Duodenal mucosa (tissue), 2 donors: ENCODE results near the gene TRIP13.
"Not testable (repeated sequence)": the region's sequence is repeated elsewhere in the genome, so short reads cannot be mapped to it uniquely, and the experiment has no call there.

ENCODE experiments used
- H3K27ac ChIP-seq: one replicate; pipeline ENCODE4 v1.7.0; 2013; ENCODE audit warnings: low read depth, low read length
- H3K27me3 ChIP-seq, 2 donors: one replicate each; pipeline ENCODE4 v1.7.0; 2013; ENCODE audit warnings: low read length in 2 of 2, control low read depth in 1 of 2; ENCODE audit not compliant: insufficient read depth in 2 of 2, control insufficient read depth in 1 of 2
- H3K36me3 ChIP-seq, 2 donors: one replicate each; pipeline ENCODE4 v1.7.0; 2013; ENCODE audit warnings: low read length in 2 of 2, control low read depth in 1 of 2; ENCODE audit not compliant: insufficient read depth in 2 of 2, control insufficient read depth in 1 of 2
- H3K4me1 ChIP-seq, 2 donors: one replicate each; pipeline ENCODE4 v1.7.0; 2013; ENCODE audit warnings: low read length in 2 of 2, control low read depth in 1 of 2; ENCODE audit not compliant: insufficient read depth in 2 of 2, control insufficient read depth in 1 of 2
- H3K4me3 ChIP-seq, 2 donors: one replicate each; pipeline ENCODE4 v1.7.0; 2013; ENCODE audit warnings: low read length in 2 of 2, low read depth in 1 of 2
- H3K9ac ChIP-seq, 2 donors: one replicate each; pipeline ENCODE4 v1.7.0; 2013; ENCODE audit warnings: low read length in 2 of 2, low read depth in 1 of 2
- H3K9me3 ChIP-seq, 2 donors: one replicate each; pipeline ENCODE4 v1.7.0; 2013; ENCODE audit warnings: low read length in 2 of 2, control low read depth in 1 of 2; ENCODE audit not compliant: control insufficient read depth in 1 of 2

Gene TRIP13

DNA sequence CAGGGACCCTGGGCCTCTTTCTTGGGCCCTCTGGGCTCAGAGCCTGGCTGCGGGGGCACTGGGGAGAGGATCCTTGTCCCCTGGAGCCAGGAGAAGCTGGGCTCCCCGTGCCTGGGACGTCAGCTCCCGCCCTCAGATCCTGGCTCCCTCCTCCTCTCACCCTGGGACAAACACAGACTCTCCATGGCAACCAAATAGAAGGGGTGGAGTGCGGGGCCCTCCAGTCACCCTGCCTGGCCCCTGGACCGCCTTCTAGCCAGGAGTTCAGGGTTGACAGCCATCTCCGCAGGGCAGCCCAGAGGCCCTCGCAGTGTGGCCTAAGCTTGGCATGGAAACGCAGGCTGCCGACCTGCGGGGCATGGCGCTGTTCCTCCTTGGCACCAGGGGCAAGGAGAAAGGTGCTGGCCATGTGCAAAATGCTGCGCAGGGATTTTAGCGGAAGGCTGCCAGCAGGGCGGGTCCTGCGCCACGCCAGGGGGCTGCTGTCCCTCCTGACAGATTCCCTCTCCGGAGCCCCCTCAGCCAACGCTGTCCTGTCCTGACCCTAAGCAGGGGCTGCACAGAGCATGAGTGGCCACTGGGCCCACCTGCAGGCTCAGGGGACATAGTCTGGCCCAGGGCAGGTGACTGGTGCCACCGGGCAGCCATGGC is 42.9 kb upstream of the TRIP13 start:
- Histone ChIP-seq H3K9me3 (no peaks in the 10 kb centered on the region), H3K27ac (no peak overlapping the region), H3K9ac (no peak overlapping the region), H3K4me3 (no peak overlapping the region), H3K27me3 (peaks cover 0 to 12% of the 10 kb centered on the region in 2 donors), H3K36me3 (no peaks in the 10 kb centered on the region), H3K4me1 (no peaks in the 10 kb centered on the region)

DNA sequence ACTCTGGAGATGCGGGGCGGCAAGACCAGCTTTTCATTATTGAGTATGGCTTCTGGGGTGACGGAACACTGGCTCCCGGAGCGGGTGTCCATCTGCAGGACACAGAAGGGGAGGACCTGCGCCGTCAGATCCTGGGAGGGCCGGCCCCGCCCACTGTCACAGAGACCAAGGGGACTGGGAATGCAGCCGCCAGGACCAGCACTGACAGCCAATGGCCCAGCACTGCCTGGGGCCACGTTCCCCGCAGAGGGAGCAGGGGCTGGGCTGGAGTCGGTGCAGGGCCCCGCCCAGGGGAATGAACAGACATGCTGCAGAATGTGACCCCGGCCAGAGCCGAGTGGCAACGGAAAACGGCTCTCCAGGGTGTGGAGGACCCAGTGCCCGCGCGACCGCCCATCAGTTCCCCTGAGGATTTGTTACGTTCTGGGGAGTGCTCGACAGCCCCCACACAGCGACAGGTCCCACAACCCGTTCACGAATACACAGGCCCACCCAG is 42.1 kb upstream of the TRIP13 start, which contains the start of gene ZDHHC11:
Gene ZDHHC11 (minus strand): TSS at position 476 of the 496 bp plus-strand sequence. CDS start 384 bp downstream, at position 92.
- Histone ChIP-seq H3K27ac (no peak within 1 kb of the TSS), H3K36me3 (no peaks in the 10 kb centered on the region), H3K27me3 (peaks cover 0 to 12% of the 10 kb centered on the region in 2 donors), H3K4me3 (no peak within 1 kb of the TSS), H3K9ac (no peak within 1 kb of the TSS), H3K9me3 (no peaks in the 10 kb centered on the region), H3K4me1 (no peaks in the 10 kb centered on the region)

DNA sequence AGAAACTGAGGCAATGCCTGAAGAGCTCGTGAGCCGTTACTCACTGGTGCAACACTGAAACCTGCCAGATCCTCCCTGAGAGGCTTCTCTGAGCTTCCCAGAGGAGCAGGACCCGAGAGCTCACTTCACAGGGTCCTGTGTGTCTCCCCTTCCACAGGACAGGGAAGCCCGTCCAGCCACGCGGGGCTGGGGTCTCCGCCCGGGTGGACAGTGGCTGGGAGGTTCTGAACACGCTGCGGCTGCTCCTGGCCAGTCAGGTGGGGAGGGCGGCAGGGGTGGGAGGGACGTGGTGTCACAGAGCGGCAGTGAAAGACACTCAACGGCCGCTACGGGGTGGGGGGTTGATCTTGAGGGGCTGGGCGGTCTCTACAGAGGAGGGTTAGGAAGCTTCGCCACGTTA is 41.6 kb upstream of the TRIP13 start:
- no peaks in the 10 kb centered on the region for H3K9me3 ChIP-seq
- no peak overlapping the region for H3K4me3 ChIP-seq
- H3K27ac ChIP-seq: no peak overlapping the region
- no peak overlapping the region for H3K9ac ChIP-seq
- H3K4me1 ChIP-seq: no peaks in the 10 kb centered on the region
- peaks cover 0 to 12% of the 10 kb centered on the region in 2 donors for H3K27me3 ChIP-seq
- no peaks in the 10 kb centered on the region for H3K36me3 ChIP-seq

DNA sequence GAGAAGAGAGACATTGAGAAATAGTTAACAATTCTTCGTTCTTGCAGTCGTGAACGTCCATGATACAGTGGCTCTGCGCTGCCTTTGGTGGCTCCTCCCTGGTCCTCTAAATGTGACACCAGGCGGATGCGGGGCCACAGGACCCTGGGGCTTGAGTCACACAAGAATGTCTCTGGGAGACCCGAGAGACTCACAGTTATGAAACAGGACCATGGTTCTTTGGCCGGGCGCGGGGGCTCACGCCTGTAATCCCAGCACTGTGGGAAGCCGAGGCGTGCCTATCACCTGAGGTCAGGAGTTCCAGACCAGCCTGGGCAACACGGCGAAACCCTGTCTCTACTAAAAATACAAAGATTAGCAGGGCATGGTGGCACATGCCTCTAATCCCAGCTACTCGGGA is 41.1 kb upstream of the TRIP13 start:
- no peak overlapping the region for H3K9ac ChIP-seq
- H3K4me1 ChIP-seq: no peaks in the 10 kb centered on the region
- no peak overlapping the region for H3K4me3 ChIP-seq
- H3K9me3 ChIP-seq: no peaks in the 10 kb centered on the region
- H3K36me3 ChIP-seq: no peaks in the 10 kb centered on the region
- peaks cover 0 to 12% of the 10 kb centered on the region in 2 donors for H3K27me3 ChIP-seq
- H3K27ac ChIP-seq: no peak overlapping the region

DNA sequence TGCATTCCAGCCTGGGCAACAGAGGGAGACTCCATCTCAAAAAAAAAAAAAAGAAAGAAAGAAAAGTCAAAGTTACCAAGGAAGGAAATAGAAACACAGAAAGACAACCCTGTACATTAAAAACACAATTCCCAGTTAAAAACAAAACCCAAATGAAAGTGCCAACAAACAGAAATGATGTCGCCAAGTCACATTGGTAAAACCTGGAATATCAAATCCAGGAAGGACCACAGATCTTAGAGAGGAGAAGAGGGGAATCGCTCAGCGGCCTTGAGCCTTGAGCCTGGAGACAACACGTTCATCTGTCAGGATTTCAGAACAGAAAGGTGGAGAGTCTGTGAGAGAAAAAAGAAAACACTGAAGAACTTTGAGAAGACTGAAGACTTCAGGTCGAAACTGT is 40.7 kb upstream of the TRIP13 start:
- no peaks in the 10 kb centered on the region for H3K4me1 ChIP-seq
- no peaks in the 10 kb centered on the region for H3K9me3 ChIP-seq
- no peak overlapping the region for H3K9ac ChIP-seq
- no peak overlapping the region for H3K4me3 ChIP-seq
- no peaks in the 10 kb centered on the region for H3K36me3 ChIP-seq
- H3K27ac ChIP-seq: no peak overlapping the region
- peaks cover 0 to 12% of the 10 kb centered on the region in 2 donors for H3K27me3 ChIP-seq

DNA sequence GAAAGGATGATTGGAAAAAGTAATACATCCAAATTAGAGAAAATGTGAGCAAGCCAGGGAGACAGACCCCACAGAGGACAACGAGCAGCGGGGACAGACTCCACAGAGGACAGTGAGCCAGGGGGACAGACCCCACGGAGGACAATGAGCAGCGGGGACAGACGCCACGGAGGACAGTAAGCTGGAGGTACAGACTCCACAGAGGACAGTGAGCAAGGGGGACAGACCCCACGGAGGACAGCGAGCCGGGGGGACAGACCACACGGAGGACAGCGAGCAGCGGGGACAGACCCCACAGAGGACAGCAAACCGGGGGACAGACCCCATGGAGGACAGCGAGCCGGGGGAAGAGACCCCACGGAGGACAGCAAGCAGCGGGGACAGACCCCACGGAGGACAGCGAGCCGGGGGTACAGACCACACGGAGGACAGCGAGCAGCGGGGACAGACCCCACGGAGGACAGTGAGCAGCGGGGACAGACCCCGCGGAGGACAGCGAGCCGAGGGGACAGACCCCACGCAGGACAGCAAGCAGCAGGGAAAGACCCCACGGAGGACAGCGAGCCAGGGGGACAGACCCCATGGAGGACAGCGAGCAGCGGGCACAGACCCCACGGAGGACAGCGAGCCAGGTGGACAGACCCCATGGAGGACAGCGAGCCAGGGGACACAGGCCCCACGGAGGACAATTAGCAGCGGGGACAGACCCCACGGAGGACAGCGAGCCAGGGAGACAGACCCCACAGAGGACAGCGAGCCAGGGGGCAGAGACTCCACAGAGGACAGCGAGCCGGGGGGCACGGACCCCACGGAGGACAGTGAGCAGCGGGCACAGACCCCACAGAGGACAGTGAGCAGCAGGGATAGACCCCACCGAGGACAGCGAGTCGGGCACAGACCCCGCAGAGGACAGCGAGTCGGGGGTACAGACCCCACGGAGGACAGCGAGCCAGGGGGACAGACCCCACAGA is 40.0 kb upstream of the TRIP13 start:
- Histone ChIP-seq H3K9ac (no peak overlapping the region), H3K27ac (no peak overlapping the region), H3K4me1 (no peaks in the 10 kb centered on the region), H3K27me3 (peaks cover 0 to 12% of the 10 kb centered on the region in 2 donors), H3K4me3 (no peak overlapping the region), H3K36me3 (no peaks in the 10 kb centered on the region), H3K9me3 (no peaks in the 10 kb centered on the region)

DNA sequence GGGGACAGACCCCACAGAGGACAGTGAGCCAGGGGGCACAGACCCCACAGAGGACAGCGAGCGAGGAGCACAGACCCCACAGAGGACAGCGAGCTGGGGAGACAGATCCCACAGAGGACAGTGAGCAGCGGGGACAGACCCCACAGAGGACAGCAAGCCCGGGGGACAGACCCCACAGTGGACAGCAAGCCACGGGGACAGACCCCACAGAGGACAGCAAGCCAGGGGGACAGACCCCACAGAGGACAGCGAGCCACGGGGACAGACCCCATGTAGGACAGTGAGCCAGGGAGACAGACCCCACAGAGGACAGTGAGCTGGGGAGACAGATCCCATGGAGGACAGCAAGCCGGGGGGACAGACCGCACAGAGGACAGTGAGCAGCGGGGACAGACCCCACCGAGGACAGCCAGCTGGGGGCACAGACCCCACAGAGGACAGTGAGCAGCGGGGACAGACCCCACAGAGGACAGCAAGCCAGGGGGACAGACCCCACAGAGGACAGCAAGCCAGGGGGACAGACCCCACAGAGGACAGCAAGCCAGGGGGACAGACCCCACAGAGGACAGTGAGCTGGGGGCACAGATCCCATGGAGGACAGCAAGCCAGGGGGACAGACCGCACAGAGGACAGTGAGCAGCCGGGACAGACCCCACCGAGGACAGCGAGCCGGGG is 39.1 kb upstream of the TRIP13 start:
- H3K27me3 ChIP-seq: peaks cover 0 to 12% of the 10 kb centered on the region in 2 donors
- H3K36me3 ChIP-seq, H3K4me1 ChIP-seq, H3K9ac ChIP-seq, H3K27ac ChIP-seq, H3K9me3 ChIP-seq, H3K4me3 ChIP-seq: not testable (repeated sequence)

DNA sequence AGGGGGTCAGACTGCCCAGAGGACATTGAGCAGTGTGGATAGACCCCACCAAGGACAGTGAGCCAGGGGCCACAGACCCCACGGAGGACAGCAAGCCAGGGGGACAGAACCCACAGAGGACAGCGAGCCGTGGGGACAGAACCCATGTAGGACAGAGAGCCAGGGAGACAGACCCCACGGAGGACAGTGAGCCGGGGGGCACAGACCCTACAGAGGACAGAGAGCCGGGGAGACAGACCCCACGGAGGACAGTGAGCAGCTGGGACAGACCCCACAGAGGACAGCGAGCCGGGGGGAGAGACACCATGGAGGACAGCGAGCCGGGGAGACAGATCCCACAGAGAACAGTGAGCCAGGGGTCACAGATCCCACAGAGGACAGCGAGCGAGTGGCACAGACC is 38.5 kb upstream of the TRIP13 start:
- Histone ChIP-seq H3K27me3 (peaks cover 0 to 12% of the 10 kb centered on the region in 2 donors), H3K4me3 (no peak overlapping the region), H3K36me3 (no peaks in the 10 kb centered on the region), H3K9ac (no peak overlapping the region), H3K4me1 (no peaks in the 10 kb centered on the region), H3K9me3 (no peaks in the 10 kb centered on the region), H3K27ac (no peak overlapping the region)

DNA sequence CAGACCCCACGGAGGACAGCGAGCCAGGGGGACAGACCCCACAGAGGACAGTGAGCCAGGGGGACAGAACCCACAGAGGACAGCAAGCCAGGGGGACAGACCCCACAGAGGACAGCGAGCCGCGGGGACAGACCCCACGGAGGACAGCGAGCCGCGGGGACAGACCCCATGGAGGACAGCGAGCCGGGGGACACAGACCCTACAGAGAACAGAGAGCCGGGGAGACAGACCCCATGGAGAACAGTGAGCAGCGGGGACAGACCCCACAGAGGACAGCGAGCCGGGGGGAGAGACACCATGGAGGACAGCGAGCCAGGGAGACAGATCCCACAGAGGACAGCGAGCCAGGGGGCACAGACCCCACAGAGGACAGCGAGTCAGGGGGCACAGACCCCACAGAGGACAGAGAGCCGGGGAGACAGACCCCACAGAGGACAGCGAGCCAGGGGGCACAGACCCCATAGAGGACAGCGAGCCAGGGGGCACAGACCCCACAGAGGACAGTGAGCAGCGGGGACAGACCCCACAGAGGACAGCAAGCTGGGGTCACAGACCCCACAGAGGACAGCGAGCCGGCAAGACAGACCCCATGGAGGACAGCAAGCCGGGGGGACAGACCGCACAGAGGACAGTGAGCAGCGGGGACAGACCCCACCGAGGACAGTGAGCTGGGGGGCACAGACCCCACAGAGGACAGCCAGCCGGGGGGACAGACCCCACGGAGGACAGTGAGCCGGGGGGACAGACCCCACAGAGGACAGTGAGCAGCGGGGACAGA is 37.5 kb upstream of the TRIP13 start:
- Histone ChIP-seq H3K9ac (no peak overlapping the region), H3K4me3 (no peak overlapping the region), H3K27me3 (peaks cover 0 to 12% of the 10 kb centered on the region in 2 donors), H3K4me1 (no peaks in the 10 kb centered on the region), H3K36me3 (no peaks in the 10 kb centered on the region), H3K27ac (no peak overlapping the region), H3K9me3 (no peaks in the 10 kb centered on the region)
